Activated T-helper 17 cell treated with anti-CD3 and anti-CD28 coated beads, Interleukin-2, amount 50 U/mL, for 72 hours (primary cell): Measurements from ENCODE around the gene PLCL2. TPM values are rescaled to one million over a fixed set of nuclear protein-coding genes. Genes with fewer than 3 reads are reported as not detected.

Experiments used
- ATAC-seq: fragments of 150-1000 bp; cut with Tn5 transposase; replicated peaks from 2 replicates; pipeline ENCODE4 v1.10.0; 2021; ENCODE audit warnings: mild to moderate bottlenecking, moderate library complexity
- H3K27ac Mint-ChIP-seq: one replicate; pipeline ENCODE4 v1.8.0; 2022; ENCODE audit warnings: mixed read lengths
- H3K27me3 Mint-ChIP-seq: one replicate; pipeline ENCODE4 v1.8.0; 2022; ENCODE audit warnings: mixed read lengths
- H3K36me3 Mint-ChIP-seq: one replicate; pipeline ENCODE4 v1.8.0; 2022; ENCODE audit warnings: low read depth, mild to moderate bottlenecking, mixed read lengths
- H3K4me1 Mint-ChIP-seq: one replicate; pipeline ENCODE4 v1.8.0; 2022; ENCODE audit warnings: mixed read lengths
- H3K4me3 Mint-ChIP-seq: one replicate; pipeline ENCODE4 v1.8.0; 2022; ENCODE audit warnings: mild to moderate bottlenecking, mixed read lengths
- H3K9me3 Mint-ChIP-seq: one replicate; pipeline ENCODE4 v1.8.0; 2022; ENCODE audit warnings: mixed read lengths
- total RNA-seq, 2 donors: library from RNA; stranded (reverse); gene quantifications; one replicate each; pipeline ENCODE4 v1.2.3, GENCODE V29; 2022

The PLCL2 gene
- total RNA-seq, 2 donors from 2014 or later, result 15.1 to 16.2 TPM

DNA sequence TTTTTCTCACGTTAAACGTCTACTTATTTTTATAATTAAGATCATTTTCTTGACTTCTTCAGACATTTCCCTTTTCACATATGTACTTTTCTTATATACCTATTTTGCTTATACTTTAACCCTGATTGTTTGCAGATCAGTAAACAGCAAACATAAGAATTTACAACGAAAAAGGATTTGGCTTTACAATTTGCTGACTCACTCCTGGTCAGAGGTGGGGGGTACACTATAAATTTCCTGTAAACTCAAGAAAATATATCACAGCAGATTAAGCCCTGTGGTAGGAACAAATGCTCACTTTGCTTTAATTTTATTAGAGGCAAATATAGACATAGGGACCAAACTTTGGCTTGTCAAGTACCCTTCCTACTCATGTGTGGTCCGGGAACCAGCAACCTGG lies 185.0 kb downstream of the PLCL2 start:
- Mint-ChIP-seq H3K9me3 (no peaks in the 10 kb centered on the region), H3K27me3 (no peaks in the 10 kb centered on the region), H3K4me1 (peaks cover 21% of the 10 kb centered on the region), H3K27ac (no peak overlapping the region), H3K4me3 (no peak overlapping the region), H3K36me3 (peaks cover 43% of the 10 kb centered on the region)
- no peak for ATAC-seq

- H3K27me3 Mint-ChIP-seq, result no peaks in the 10 kb centered on the region
- no peak for ATAC-seq
- H3K4me3 Mint-ChIP-seq, result no peak overlapping the region
- H3K36me3 Mint-ChIP-seq, result peaks cover 43% of the 10 kb centered on the region
- H3K4me1 Mint-ChIP-seq, result peaks cover 22% of the 10 kb centered on the region
- no peaks in the 10 kb centered on the region for H3K9me3 Mint-ChIP-seq
- H3K27ac Mint-ChIP-seq, result peak overlapping the region; percentile 7
These were observed 185.6 kb downstream of the PLCL2 start for GRCh38 chr3:17070161-17070959.

DNA sequence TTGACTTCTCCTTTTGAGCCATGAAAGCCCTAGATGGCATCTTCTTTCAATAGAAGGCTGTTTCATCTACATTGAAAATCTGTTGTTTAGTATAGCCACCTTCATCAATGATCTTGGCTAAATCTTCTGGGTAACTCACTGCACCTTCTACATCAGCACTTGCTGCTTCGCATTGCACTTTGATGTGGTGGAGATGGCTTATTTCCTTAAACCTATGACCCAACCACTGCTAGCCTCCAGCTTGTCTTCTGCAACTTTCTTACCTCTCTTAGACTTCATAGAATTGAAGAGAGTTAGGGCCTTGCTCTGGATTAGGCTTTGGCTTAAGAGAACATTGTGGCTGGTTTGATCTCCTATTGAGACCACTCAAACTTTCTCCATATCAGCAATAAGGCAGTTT lies 189.8 kb downstream of the PLCL2 start:
- H3K9me3 Mint-ChIP-seq, result no peaks in the 10 kb centered on the region
- H3K4me3 Mint-ChIP-seq, result no peak overlapping the region
- peaks cover 53% of the 10 kb centered on the region for H3K36me3 Mint-ChIP-seq
- H3K27ac Mint-ChIP-seq, result no peak overlapping the region
- H3K27me3 Mint-ChIP-seq, result no peaks in the 10 kb centered on the region
- ATAC-seq, result peak; percentile 49
- H3K4me1 Mint-ChIP-seq, result peaks cover 36% of the 10 kb centered on the region

GRCh38 chr3:17075358-17075757 lies 190.6 kb downstream of the PLCL2 start:
- ATAC-seq, result no peak
- H3K36me3 Mint-ChIP-seq, result peaks cover 45% of the 10 kb centered on the region
- no peak overlapping the region for H3K4me3 Mint-ChIP-seq

GRCh38 chr3:17075907-17076306 lies 191.2 kb downstream of the PLCL2 start:
- ATAC-seq, result no peak
- no peak overlapping the region for H3K27ac Mint-ChIP-seq
- no peaks in the 10 kb centered on the region for H3K9me3 Mint-ChIP-seq
- H3K4me3 Mint-ChIP-seq, result no peak overlapping the region
- peaks cover 29% of the 10 kb centered on the region for H3K4me1 Mint-ChIP-seq
- peaks cover 41% of the 10 kb centered on the region for H3K36me3 Mint-ChIP-seq
- H3K27me3 Mint-ChIP-seq, result no peaks in the 10 kb centered on the region

More at GRCh38 chr3:17075358-17075757, 190.6 kb downstream of the PLCL2 start:
- Mint-ChIP-seq H3K27me3 (no peaks in the 10 kb centered on the region), H3K27ac (no peak overlapping the region), H3K4me1 (peaks cover 32% of the 10 kb centered on the region), H3K9me3 (no peaks in the 10 kb centered on the region)

GRCh38 chr3:17076940-17077605 lies 192.3 kb downstream of the PLCL2 start:
- peak; percentile 68 for ATAC-seq

GRCh38 chr3:17077606-17078005 lies 192.9 kb downstream of the PLCL2 start:
- Mint-ChIP-seq H3K4me3 (no peak overlapping the region), H3K27me3 (no peaks in the 10 kb centered on the region), H3K36me3 (peaks cover 45% of the 10 kb centered on the region), H3K27ac (peak overlapping the region; percentile 0), H3K9me3 (no peaks in the 10 kb centered on the region), H3K4me1 (peaks cover 29% of the 10 kb centered on the region)
- ATAC-seq, result no peak

More at GRCh38 chr3:17076940-17077605, 192.3 kb downstream of the PLCL2 start:
- Mint-ChIP-seq H3K4me3 (no peak overlapping the region), H3K9me3 (no peaks in the 10 kb centered on the region), H3K27me3 (no peaks in the 10 kb centered on the region), H3K4me1 (peaks cover 29% of the 10 kb centered on the region), H3K36me3 (peaks cover 41% of the 10 kb centered on the region), H3K27ac (peak overlapping the region; percentile 0)

- no peak overlapping the region for H3K4me3 Mint-ChIP-seq
- H3K36me3 Mint-ChIP-seq, result peaks cover 51% of the 10 kb centered on the region
- H3K27me3 Mint-ChIP-seq, result no peaks in the 10 kb centered on the region
- no peak overlapping the region for H3K27ac Mint-ChIP-seq
- ATAC-seq, result no peak
- peaks cover 29% of the 10 kb centered on the region for H3K4me1 Mint-ChIP-seq
- H3K9me3 Mint-ChIP-seq, result no peaks in the 10 kb centered on the region
These were observed 194.2 kb downstream of the PLCL2 start for GRCh38 chr3:17078926-17079465.

GRCh38 chr3:17079933-17080332 lies 195.2 kb downstream of the PLCL2 start:
- no peaks in the 10 kb centered on the region for H3K27me3 Mint-ChIP-seq
- peaks cover 21% of the 10 kb centered on the region for H3K4me1 Mint-ChIP-seq
- no peak overlapping the region for H3K4me3 Mint-ChIP-seq
- no peak for ATAC-seq
- peaks cover 59% of the 10 kb centered on the region for H3K36me3 Mint-ChIP-seq
- no peaks in the 10 kb centered on the region for H3K9me3 Mint-ChIP-seq
- H3K27ac Mint-ChIP-seq, result no peak overlapping the region

DNA sequence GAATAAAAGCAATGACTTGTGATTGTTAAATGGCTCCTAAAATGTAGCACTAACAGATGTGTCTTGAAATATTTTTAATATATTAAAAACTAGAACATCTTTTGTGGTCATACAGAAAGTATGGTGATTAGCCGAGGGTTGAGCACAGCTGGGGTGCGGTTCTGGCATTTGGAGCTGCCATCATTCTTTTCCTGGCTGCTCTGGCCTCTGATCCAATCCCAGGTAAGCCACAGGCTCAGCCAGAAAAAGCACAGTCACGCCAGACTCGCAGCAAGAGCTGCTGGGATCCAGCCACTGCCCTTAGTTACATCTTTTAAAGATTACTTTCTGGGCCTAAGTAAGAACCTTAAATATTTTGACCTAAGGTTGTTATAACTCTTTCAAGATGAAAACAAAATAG lies 196.8 kb downstream of the PLCL2 start:
- H3K9me3 Mint-ChIP-seq, result no peaks in the 10 kb centered on the region
- no peaks in the 10 kb centered on the region for H3K27me3 Mint-ChIP-seq
- no peak overlapping the region for H3K4me3 Mint-ChIP-seq
- H3K4me1 Mint-ChIP-seq, result peaks cover 29% of the 10 kb centered on the region
- peaks cover 56% of the 10 kb centered on the region for H3K36me3 Mint-ChIP-seq
- ATAC-seq, result no peak
- no peak overlapping the region for H3K27ac Mint-ChIP-seq

DNA sequence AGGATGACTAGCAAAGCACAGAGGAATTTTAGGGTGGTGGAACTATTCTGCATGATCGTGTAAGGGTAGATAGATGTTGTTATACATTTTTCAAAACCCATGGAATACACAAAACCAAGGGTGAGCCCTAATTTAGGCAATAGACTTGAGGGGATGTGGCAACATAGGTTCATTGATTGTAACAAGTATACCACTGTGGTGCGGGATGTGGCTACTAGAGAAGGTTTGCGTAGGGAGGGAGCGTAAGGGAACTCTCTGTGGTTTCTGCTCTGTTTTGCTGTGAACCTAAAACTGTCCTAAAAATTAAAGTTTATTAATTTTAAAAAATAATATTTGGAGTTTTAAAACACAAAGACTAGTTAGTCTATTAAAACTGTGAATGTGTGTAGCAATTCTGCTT lies 202.8 kb downstream of the PLCL2 start:
- Mint-ChIP-seq H3K27ac (no peak overlapping the region), H3K4me3 (no peak overlapping the region)

DNA sequence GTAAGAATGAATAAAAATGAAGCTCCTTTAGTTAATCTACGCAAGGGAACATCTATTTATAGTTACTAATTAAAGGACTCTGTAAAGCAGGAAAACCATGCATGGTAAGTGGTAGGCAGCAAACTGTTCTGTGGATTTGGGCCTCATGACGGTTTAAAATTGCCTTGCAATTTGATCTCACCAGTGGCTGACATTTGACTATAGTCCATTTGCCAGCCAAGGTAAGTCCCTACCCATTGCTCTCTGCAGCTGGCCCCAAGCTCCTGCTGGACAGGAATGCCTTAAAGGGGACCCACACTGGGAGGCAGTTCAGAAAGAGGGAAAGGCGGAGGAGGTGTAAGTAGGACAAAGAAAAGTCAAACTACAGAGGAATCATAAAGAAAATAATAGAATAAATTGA lies 203.3 kb downstream of the PLCL2 start:
- Mint-ChIP-seq H3K27ac (no peak overlapping the region), H3K4me3 (no peak overlapping the region), H3K36me3 (peaks cover 54% of the 10 kb centered on the region), H3K9me3 (no peaks in the 10 kb centered on the region), H3K4me1 (peaks cover 37% of the 10 kb centered on the region), H3K27me3 (no peaks in the 10 kb centered on the region)
- ATAC-seq, result no peak

More for the DNA sequence above, 202.8 kb downstream of the PLCL2 start:
- H3K4me1 Mint-ChIP-seq, result peaks cover 38% of the 10 kb centered on the region
- H3K36me3 Mint-ChIP-seq, result peaks cover 59% of the 10 kb centered on the region
- no peaks in the 10 kb centered on the region for H3K9me3 Mint-ChIP-seq
- ATAC-seq, result no peak
- H3K27me3 Mint-ChIP-seq, result no peaks in the 10 kb centered on the region

DNA sequence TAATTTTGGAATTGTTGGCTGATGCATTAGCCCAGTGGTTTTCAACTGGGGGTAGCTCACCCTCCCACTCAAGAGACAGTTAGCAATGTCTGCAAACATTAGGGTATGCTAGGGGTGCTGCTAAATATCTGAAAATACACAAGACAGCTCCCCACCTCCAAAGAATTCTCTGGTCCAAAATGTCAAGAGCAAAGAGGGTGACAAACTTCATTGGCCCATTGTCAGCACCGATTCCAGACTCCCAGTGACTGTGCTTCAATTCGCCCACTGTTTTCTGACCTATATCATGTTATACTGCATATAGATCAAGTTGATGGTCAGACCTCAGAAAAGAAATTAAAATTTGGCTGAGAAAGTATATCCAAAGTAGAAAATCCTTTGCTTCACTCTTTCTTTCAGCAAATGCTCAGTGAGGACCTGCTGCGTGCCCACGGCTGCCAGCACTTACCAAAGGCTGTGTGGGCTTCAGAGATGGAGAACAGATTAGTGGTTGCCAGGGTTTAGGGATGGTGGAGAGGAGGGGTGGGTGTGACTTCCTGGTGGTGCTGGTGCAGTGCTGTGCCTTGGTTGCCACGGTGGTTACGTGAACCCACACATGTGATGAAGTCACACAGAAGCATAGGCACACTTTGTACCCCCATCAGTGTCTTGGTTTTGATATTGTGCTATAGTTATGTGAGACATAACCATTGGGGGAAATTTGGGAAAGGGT lies 204.0 kb downstream of the PLCL2 start:
- no peaks in the 10 kb centered on the region for H3K27me3 Mint-ChIP-seq
- H3K27ac Mint-ChIP-seq, result no peak overlapping the region
- H3K9me3 Mint-ChIP-seq, result no peaks in the 10 kb centered on the region
- ATAC-seq, result peak; percentile 79
- peaks cover 30% of the 10 kb centered on the region for H3K4me1 Mint-ChIP-seq
- peaks cover 47% of the 10 kb centered on the region for H3K36me3 Mint-ChIP-seq
- H3K4me3 Mint-ChIP-seq, result no peak overlapping the region

- peaks cover 30% of the 10 kb centered on the region for H3K4me1 Mint-ChIP-seq
These were observed 204.6 kb downstream of the PLCL2 start for GRCh38 chr3:17089314-17089700.

More at GRCh38 chr3:17089314-17089700, 204.6 kb downstream of the PLCL2 start:
- no peak overlapping the region for H3K27ac Mint-ChIP-seq
- no peaks in the 10 kb centered on the region for H3K9me3 Mint-ChIP-seq
- H3K4me3 Mint-ChIP-seq, result no peak overlapping the region
- H3K36me3 Mint-ChIP-seq, result peaks cover 42% of the 10 kb centered on the region
- no peak for ATAC-seq
- H3K27me3 Mint-ChIP-seq, result no peaks in the 10 kb centered on the region
